ENCODE measurements around the gene ALAS2.
"Not testable (repeated sequence)": the region's sequence is repeated elsewhere in the genome, so short reads cannot be mapped to it uniquely, and the experiment has no call there.

Gene ALAS2

GRCh38 chrX:55030271-55031205, at the start of gene ALAS2:
Gene ALAS2 (minus strand): TSS chrX:55030977. CDS start chrX:55026000, 4,977 bp downstream.
- H3K27me3 Mint-ChIP-seq = no peaks in the 10 kb centered on the region
- H3K36me3 Mint-ChIP-seq = no peaks in the 10 kb centered on the region
- no peak within 1 kb of the TSS for H3K4me3 Mint-ChIP-seq
- no peak within 1 kb of the TSS for H3K27ac Mint-ChIP-seq
- peaks cover 4% of the 10 kb centered on the region for H3K4me1 Mint-ChIP-seq (ENCODE audit: low read depth)
- H3K9me3 Mint-ChIP-seq (ENCODE audit: low read depth) = no peaks in the 10 kb centered on the region

DNA sequence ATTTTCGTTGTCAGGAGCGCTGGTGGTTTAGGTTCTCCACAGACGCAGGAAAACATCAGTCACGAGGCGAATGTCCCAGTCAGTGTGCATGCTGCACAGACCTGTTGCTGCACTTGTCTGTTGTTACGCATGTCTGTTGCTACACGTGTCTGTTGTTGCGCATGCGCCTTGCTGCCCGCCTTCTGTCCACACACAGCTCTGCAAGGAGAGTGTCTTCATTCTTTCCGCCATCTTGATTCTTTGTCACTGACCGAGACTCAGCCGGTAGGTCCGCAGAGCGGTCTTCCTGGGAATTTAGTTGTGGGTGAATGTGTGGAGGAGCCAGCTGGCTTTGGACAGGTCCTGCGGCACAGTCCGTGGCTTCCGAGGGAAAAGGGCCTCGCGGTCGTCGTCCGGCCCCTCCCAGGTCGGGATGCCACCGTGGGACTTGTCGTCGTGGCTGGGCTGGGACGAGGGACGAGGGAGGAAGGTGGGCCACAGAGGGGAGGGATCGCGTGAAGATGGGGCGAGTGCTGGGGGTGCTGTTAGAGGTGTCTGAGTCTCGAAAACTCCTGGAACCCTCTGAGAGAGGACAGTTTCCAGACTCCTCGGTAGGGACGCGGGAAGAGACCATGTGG, 44.2 kb upstream of the ALAS2 start, which contains the start of gene PAGE2B:
Gene PAGE2B, plus strand, starts transcription at position 180 of the 617 bp plus-strand sequence. CDS start 1,012 bp downstream, outside the sequence.
- Mint-ChIP-seq H3K36me3 (no peaks in the 10 kb centered on the region), H3K27ac (no peak within 1 kb of the TSS), H3K9me3 (ENCODE audit: low read depth) (no peaks in the 10 kb centered on the region), H3K27me3 (no peaks in the 10 kb centered on the region), H3K4me1 (ENCODE audit: low read depth) (no peaks in the 10 kb centered on the region), H3K4me3 (no peak within 1 kb of the TSS)

- Mint-ChIP-seq H3K27ac (no peak overlapping the region), H3K27me3 (no peaks in the 10 kb centered on the region), H3K36me3 (no peaks in the 10 kb centered on the region), H3K9me3 (ENCODE audit: low read depth) (no peaks in the 10 kb centered on the region), H3K4me1 (ENCODE audit: low read depth) (no peaks in the 10 kb centered on the region), H3K4me3 (no peak overlapping the region)
Observed at GRCh38 chrX:55072286-55072685, 41.5 kb upstream of the ALAS2 start.

GRCh38 chrX:55067180-55067579, 36.4 kb upstream of the ALAS2 start:
- H3K9me3 Mint-ChIP-seq (ENCODE audit: low read depth); H3K27ac Mint-ChIP-seq; H3K36me3 Mint-ChIP-seq; H3K4me3 Mint-ChIP-seq; H3K4me1 Mint-ChIP-seq (ENCODE audit: low read depth); H3K27me3 Mint-ChIP-seq: not testable (repeated sequence)

GRCh38 chrX:55057675-55058249, 27.0 kb upstream of the ALAS2 start:
- H3K4me3 Mint-ChIP-seq = peak overlapping the region; percentile 82
- H3K27ac Mint-ChIP-seq = no peak overlapping the region
- no peaks in the 10 kb centered on the region for H3K36me3 Mint-ChIP-seq
- H3K27me3 Mint-ChIP-seq = no peaks in the 10 kb centered on the region
- no peaks in the 10 kb centered on the region for H3K9me3 Mint-ChIP-seq (ENCODE audit: low read depth)
- peaks cover 22% of the 10 kb centered on the region for H3K4me1 Mint-ChIP-seq (ENCODE audit: low read depth)

DNA sequence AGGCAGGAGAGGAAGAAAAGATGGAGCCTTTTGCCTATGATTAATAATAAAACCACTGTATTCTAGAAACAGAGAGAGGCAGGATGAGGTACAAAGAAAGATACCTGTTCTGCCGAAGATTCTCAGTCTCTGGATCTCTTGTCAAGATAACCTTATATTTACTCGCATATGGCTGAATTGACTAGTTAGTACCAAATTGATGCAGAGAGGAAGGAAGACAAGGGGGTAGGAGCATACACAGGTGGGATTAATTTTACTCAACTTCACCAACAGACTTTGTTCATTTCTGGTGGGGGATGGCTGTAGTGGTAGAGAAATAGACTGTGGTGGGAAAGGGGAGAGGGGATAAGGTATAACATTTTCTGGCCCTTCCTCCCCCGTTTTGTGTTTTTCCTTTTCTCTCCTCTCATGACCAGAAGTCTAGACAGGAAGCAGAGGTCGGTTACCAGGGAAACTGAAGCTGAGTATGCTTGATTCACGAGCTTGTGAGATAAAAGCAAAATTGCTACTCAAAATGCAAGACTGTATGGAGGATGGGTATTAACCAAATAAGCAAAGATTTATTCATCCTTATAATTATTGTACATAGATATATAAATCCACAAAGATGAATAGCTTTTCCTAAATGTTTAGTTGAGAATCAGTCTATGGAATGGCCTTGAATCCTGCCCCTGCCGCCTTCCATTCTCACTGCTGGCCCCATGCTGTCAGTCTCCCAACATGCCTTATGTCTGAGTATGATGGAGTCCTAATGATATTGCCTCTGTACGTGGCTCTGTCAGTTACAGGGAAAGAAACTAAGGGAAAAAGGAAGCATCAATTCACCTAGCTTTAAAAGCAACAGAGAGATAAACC, 26.3 kb upstream of the ALAS2 start:
- no peaks in the 10 kb centered on the region for H3K36me3 Mint-ChIP-seq
- peaks cover 22% of the 10 kb centered on the region for H3K4me1 Mint-ChIP-seq (ENCODE audit: low read depth)
- H3K27ac Mint-ChIP-seq = peak overlapping the region; percentile 46
- H3K27me3 Mint-ChIP-seq = no peaks in the 10 kb centered on the region
- H3K4me3 Mint-ChIP-seq = peak overlapping the region; percentile 82
- H3K9me3 Mint-ChIP-seq (ENCODE audit: low read depth) = no peaks in the 10 kb centered on the region

DNA sequence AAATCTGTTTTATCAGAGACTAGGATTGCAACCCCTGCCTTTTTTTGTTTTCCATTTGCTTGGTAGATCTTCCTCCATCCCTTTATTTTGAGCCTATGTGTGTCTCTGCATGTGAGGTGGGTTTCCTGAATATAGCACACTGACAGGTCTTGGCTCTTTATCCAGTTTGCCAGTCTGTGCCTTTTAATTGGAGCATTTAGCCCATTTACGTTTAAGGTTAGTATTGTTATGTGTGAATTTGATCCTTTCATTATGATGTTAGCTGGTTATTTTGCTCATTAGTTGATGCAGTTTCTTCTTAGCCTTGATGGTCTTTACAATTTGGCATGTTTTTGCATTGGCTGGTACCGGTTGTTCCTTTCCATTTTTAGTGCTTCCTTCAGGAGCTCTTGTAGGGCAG, 19.8 kb upstream of the ALAS2 start:
- not testable (repeated sequence) for H3K4me1 Mint-ChIP-seq (ENCODE audit: low read depth); H3K4me3 Mint-ChIP-seq; H3K27me3 Mint-ChIP-seq; H3K36me3 Mint-ChIP-seq; H3K27ac Mint-ChIP-seq; H3K9me3 Mint-ChIP-seq (ENCODE audit: low read depth)

GRCh38 chrX:55041514-55041913, 10.7 kb upstream of the ALAS2 start:
- Mint-ChIP-seq H3K4me3 (no peak overlapping the region), H3K27ac (no peak overlapping the region), H3K4me1 (ENCODE audit: low read depth) (no peaks in the 10 kb centered on the region), H3K36me3 (no peaks in the 10 kb centered on the region), H3K9me3 (ENCODE audit: low read depth) (no peaks in the 10 kb centered on the region), H3K27me3 (no peaks in the 10 kb centered on the region)

GRCh38 chrX:55039471-55039870, 8.7 kb upstream of the ALAS2 start:
- Mint-ChIP-seq H3K4me3 (no peak overlapping the region), H3K9me3 (ENCODE audit: low read depth) (no peaks in the 10 kb centered on the region), H3K4me1 (ENCODE audit: low read depth) (no peaks in the 10 kb centered on the region), H3K27ac (no peak overlapping the region), H3K36me3 (no peaks in the 10 kb centered on the region), H3K27me3 (no peaks in the 10 kb centered on the region)

- Mint-ChIP-seq H3K9me3 (ENCODE audit: low read depth) (no peaks in the 10 kb centered on the region), H3K27ac (no peak overlapping the region), H3K27me3 (no peaks in the 10 kb centered on the region), H3K36me3 (no peaks in the 10 kb centered on the region), H3K4me3 (no peak overlapping the region), H3K4me1 (ENCODE audit: low read depth) (no peaks in the 10 kb centered on the region)
Observed at GRCh38 chrX:55033429-55033828, 2.7 kb upstream of the ALAS2 start.

GRCh38 chrX:55029291-55029690, 1.5 kb downstream of the ALAS2 start:
- no peak overlapping the region for H3K4me3 Mint-ChIP-seq
- peaks cover 4% of the 10 kb centered on the region for H3K4me1 Mint-ChIP-seq (ENCODE audit: low read depth)
- H3K36me3 Mint-ChIP-seq = no peaks in the 10 kb centered on the region
- H3K27ac Mint-ChIP-seq = no peak overlapping the region
- H3K27me3 Mint-ChIP-seq = no peaks in the 10 kb centered on the region
- no peaks in the 10 kb centered on the region for H3K9me3 Mint-ChIP-seq (ENCODE audit: low read depth)

DNA sequence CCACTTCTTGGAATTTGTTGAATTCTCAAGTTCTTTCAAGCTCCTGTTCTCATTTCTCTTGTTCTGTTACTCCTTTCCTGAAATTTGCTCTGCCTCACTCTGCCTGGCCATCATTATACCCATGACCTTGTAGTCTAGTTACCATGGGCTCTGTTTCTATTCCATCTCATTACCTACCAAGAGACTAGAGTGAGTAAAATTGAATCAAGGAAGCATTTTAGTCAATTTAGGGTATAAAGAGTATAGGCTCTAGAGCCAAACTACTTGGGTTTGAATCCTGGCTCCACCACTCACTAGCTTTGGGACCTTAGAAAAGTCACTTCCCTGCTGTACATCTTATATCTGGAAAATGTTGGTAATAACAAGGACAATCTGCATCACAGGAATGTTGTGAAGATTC, 2.2 kb downstream of the ALAS2 start:
- Mint-ChIP-seq H3K9me3 (ENCODE audit: low read depth) (no peaks in the 10 kb centered on the region), H3K27ac (no peak overlapping the region), H3K27me3 (no peaks in the 10 kb centered on the region), H3K36me3 (no peaks in the 10 kb centered on the region), H3K4me3 (no peak overlapping the region), H3K4me1 (ENCODE audit: low read depth) (peaks cover 4% of the 10 kb centered on the region)

- Mint-ChIP-seq H3K4me3 (no peak overlapping the region), H3K27me3 (no peaks in the 10 kb centered on the region), H3K36me3 (no peaks in the 10 kb centered on the region), H3K4me1 (ENCODE audit: low read depth) (peaks cover 4% of the 10 kb centered on the region), H3K9me3 (ENCODE audit: low read depth) (no peaks in the 10 kb centered on the region), H3K27ac (no peak overlapping the region)
Observed at GRCh38 chrX:55028040-55028439, 2.7 kb downstream of the ALAS2 start.

- Mint-ChIP-seq H3K36me3 (no peaks in the 10 kb centered on the region), H3K9me3 (ENCODE audit: low read depth) (no peaks in the 10 kb centered on the region), H3K4me3 (no peak overlapping the region), H3K27ac (no peak overlapping the region), H3K4me1 (ENCODE audit: low read depth) (peaks cover 4% of the 10 kb centered on the region), H3K27me3 (no peaks in the 10 kb centered on the region)
Observed at GRCh38 chrX:55026840-55027239, 3.9 kb downstream of the ALAS2 start.
